HepG2 (cell line): ENCODE measurements around the gene INAFM1. TPM values are rescaled to one million over a fixed set of nuclear protein-coding genes. Genes with fewer than 3 reads are reported as not detected.

ENCODE experiments used
- ATAC-seq: fragments of 200-7000 bp; cut with Tn5 transposase; 3 replicates; pipeline ENCODE4 v1.9.1; 2020; ENCODE audit warnings: mild to moderate bottlenecking, moderate library complexity
- BruUV-seq: library from RNA; stranded (reverse); fragments of 400-500 nt; replicated peaks from 2 replicates; lab custom pipeline; 2021; lab: Mats Ljungman, UMichigan
- CTCF ChIA-PET: fragments of 300-600 bp; formaldehyde crosslinking; extraction: SDS; loops from one replicate; lab custom pipeline; 2021; ENCODE audit warnings: low total read pairs, inconsistent platforms, low intra/inter-chr PET ratio; lab: Yijun Ruan, JAX
- POLR2A ChIA-PET: fragments of 350-600 bp; sonication (Branson Sonifier 250); formaldehyde crosslinking; loops from one replicate; lab custom pipeline; 2020; ENCODE audit warnings: antibody characterized with exemption, inconsistent platforms; lab: Yijun Ruan, JAX
- DNase-seq: peaks from one replicate; pipeline ENCODE4 v3.0.0-alpha.2; 2015; ENCODE audit warnings: low spot score
- FAIRE-seq: peaks from 3 replicates; lab custom pipeline; 2011; peaks lifted over from hg19 to GRCh38; lab: Jason Lieb, UNC
- H2AFZ ChIP-seq: one replicate; pipeline ENCODE4 v1.6.1; 2011; ENCODE audit warnings: low read length, inconsistent platforms
- H3K27ac ChIP-seq: fragments of 300-600 bp; 3 replicates; pipeline ENCODE4 v1.8.0; 2011; ENCODE audit warnings: mixed run types, mild to moderate bottlenecking, mixed read lengths, low read length, inconsistent platforms; ENCODE audit not compliant: insufficient read depth; ENCODE audit errors: extremely low read length
- H3K27me3 ChIP-seq, 2 experiments: fragments of 200-600 bp in 1 of 2; 2 replicates in 1 of 2; 3 replicates in 1 of 2; pipeline versions ENCODE4 v1.6.0 to v1.8.0; 2011; ENCODE audit warnings: low read length in 2 of 2, mild to moderate bottlenecking in 2 of 2, moderate library complexity in 2 of 2, inconsistent platforms in 1 of 2; ENCODE audit not compliant: insufficient read depth in 2 of 2, control insufficient read depth in 1 of 2
- H3K36me3 ChIP-seq, 2 experiments: fragments of 200-600 bp in 1 of 2; replicated peaks in 1 of 2; 2 replicates in 1 of 2; 3 replicates in 1 of 2; pipeline versions ENCODE4 v1.5.1 to v1.8.0; 2011; ENCODE audit warnings: low read length in 2 of 2, inconsistent platforms in 1 of 2; ENCODE audit not compliant: insufficient read depth in 2 of 2, control insufficient read depth in 1 of 2
- H3K4me1 ChIP-seq: 2 replicates; pipeline ENCODE4 v1.5.1; 2012; ENCODE audit warnings: low read length, inconsistent platforms; ENCODE audit not compliant: insufficient read depth
- H3K4me2 ChIP-seq: 2 replicates; pipeline ENCODE4 v1.6.0; 2011; ENCODE audit warnings: low read depth, low read length, inconsistent platforms
- H3K4me3 ChIP-seq, 3 experiments: fragments of 200-600 bp in 1 of 3; sonication (generic), shearing (Covaris generic) in 1 of 3; replicated peaks in 1 of 3; 2 replicates each; pipeline ENCODE4 v1.5.1; 2011 to 2016; ENCODE audit warnings: low read length in 3 of 3, inconsistent platforms in 2 of 3, low read depth in 2 of 3, mild to moderate bottlenecking in 2 of 3, control low read depth in 1 of 3, mixed read lengths in 1 of 3; ENCODE audit not compliant: insufficient read depth in 1 of 3
- H3K79me2 ChIP-seq: one replicate; pipeline ENCODE4 v1.6.1; 2011; ENCODE audit warnings: low read length, inconsistent platforms; ENCODE audit not compliant: insufficient read depth
- H3K9ac ChIP-seq: 2 replicates; pipeline ENCODE4 v1.6.0; 2011; ENCODE audit warnings: mild to moderate bottlenecking, low read depth, low read length, inconsistent platforms; ENCODE audit not compliant: insufficient read depth
- H3K9me3 ChIP-seq: 2 replicates; pipeline ENCODE4 v1.5.1; 2012; ENCODE audit warnings: mild to moderate bottlenecking, low read length
- H4K20me1 ChIP-seq: 2 replicates; pipeline ENCODE4 v1.6.0; 2011; ENCODE audit warnings: inconsistent platforms, mild to moderate bottlenecking, low read length, moderate library complexity; ENCODE audit not compliant: insufficient read depth
- DNMT1 ChIP-seq: sonication (generic); formaldehyde crosslinking; IDR thresholded peaks from 2 replicates; pipeline ENCODE4 v1.5.1; 2020; ENCODE audit warnings: mild to moderate bottlenecking, missing genetic modification reagents
- RBFOX2 ChIP-seq: fragments of 200-400 bp; formaldehyde crosslinking; IDR thresholded peaks from 2 replicates; pipeline ENCODE4 v1.6.1; 2017; ENCODE audit warnings: low read depth, mild to moderate bottlenecking, low read length
- SIN3A ChIP-seq: IDR thresholded peaks from 2 replicates; pipeline ENCODE4 v1.6.1; 2011; ENCODE audit warnings: low read depth, mild to moderate bottlenecking, control low read depth, low read length, borderline replicate concordance
- SOX5 ChIP-seq: IDR thresholded peaks from 2 replicates; pipeline ENCODE4 v1.6.1; 2016; ENCODE audit warnings: borderline replicate concordance
- TCF7 ChIP-seq: sonication (generic); IDR thresholded peaks from 2 replicates; pipeline ENCODE4 v1.6.1; 2016; ENCODE audit warnings: antibody characterized with exemption, low read depth
- ZMYM2 ChIP-seq: sonication (generic); formaldehyde crosslinking; IDR thresholded peaks from 2 replicates; pipeline ENCODE4 v1.8.0; 2022; ENCODE audit warnings: mild to moderate bottlenecking, missing genetic modification reagents
- ZNF441 ChIP-seq: sonication (generic); formaldehyde crosslinking; IDR thresholded peaks from 2 replicates; pipeline ENCODE4 v1.7.0; 2021; ENCODE audit warnings: missing genetic modification reagents, borderline replicate concordance
- ZNF510 ChIP-seq: sonication (generic); formaldehyde crosslinking; IDR thresholded peaks from 2 replicates; pipeline ENCODE4 v1.4.0; 2020; ENCODE audit warnings: low read depth, mild to moderate bottlenecking, missing genetic modification reagents
- WGBS: methylation state at CpG from one replicate; pipeline ENCODE4 v1.1.6; 2017; ENCODE audit warnings: low lambda C conversion rate; 5-methylcytosine and 5-hydroxymethylcytosine counted together
- in situ Hi-C: cut with HindIII; loops from 2 replicates; pipeline ENCODE4 v1.10.0; 2017; ENCODE audit warnings: low pct_unique_long_range_greater_than_20kb; ENCODE audit not compliant: extremely low pct_ligation_motif_present
- intact Hi-C: fragments of 100-400 bp; cut with micrococcal nuclease; formaldehyde crosslinking; loops from one replicate; pipeline ENCODE4 v1.10.0; 2022; ENCODE audit not compliant: unreplicated experiment
- polyA plus RNA-seq, 8 experiments: library from polyadenylated mRNA; depleted of rRNA in 3 of 8; stranded (reverse) in 7 of 8; unstranded in 1 of 8; fragments of >200 nt; fragmentation: Illumina TruSeq in 4 of 8; extraction: Trizol in 4 of 8; gene quantifications; 2 replicates each; pipeline versions ENCODE4 v1.2.1 to v1.2.3, GENCODE V29; 2011 to 2016; ENCODE audit warnings: low read depth in 4 of 8, missing spikeins in 1 of 8, mixed read lengths in 1 of 8; ENCODE audit not compliant: insufficient read depth in 1 of 8
- total RNA-seq, 5 experiments: library from RNA; depleted of rRNA; stranded (reverse); fragments of >200 nt; fragmentation: Illumina TruSeq; extraction: Trizol; gene quantifications; 2 replicates each; pipeline ENCODE4 v1.2.3, GENCODE V29; 2016; ENCODE audit warnings: low read depth in 1 of 5
- TF ChIP-seq, protein P1 (sequence below): IDR thresholded peaks from 2 replicates; pipeline ENCODE4 v1.6.1; 2016; ENCODE audit warnings: low read depth, control low read depth
- TF ChIP-seq, protein P2 (sequence below): sonication (generic); formaldehyde crosslinking; IDR thresholded peaks from 2 replicates; pipeline ENCODE4 v1.4.0; 2020; ENCODE audit warnings: missing genetic modification reagents

The INAFM1 gene
- total and polyA plus RNA-seq, 2 of the 13 experiments (the other 11 are each of a cell fraction or from before 2014, with no cell fraction given) = 0.88 to 1.9 TPM

DNA sequence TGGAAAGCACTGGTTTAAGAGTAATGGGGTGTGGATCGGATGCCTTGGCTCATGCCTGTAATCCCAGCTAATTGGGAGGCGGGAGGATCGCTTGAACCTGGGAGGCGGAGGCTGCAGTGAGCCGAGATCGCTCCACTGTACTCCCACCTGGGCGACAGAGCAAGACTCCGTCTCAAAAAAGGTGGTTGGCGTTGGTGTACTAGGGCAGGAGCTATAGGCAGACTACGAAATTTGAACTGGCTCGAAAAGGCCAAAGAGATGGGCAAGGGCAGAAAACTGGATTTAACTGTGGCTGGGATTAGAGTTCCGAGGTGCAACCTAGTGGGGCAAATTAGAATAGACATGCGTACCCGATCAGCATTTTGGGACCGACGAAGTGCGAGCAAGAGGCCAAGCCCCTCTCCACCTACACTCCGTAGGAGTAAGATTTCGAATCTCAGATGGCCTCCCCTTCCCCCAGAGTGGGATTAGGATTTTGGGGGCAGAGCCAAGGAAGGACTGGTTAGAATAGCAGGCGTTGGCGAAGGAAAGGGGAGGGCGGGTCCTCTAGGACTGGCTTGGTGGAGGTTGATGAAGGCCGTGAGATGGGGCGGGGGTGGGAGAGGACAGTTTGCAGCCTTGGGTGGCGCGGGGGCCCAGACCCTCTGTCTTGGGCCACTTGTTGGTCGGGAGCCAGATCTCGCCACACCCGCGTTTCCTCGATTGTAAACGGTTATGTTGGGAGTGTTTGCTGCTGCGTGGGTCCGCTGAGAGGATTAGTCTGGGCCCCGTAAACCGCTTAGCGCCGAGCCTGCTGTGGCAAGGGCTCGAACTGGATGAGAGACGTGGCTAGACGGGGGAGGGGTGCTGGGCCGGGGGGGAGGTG lies 2.0 kb upstream of the INAFM1 start:
- H4K20me1 ChIP-seq = peaks cover 3% of the 10 kb centered on the region; the same call in 1 of the 2 replicates
- H3K4me3 ChIP-seq = peak overlapping the region; percentile 73 to 85 (median 75); a peak in 5 of 6 replicates
- ATAC-seq = no peak; the same call in 2 of the 3 replicates
- no TSS peak for BruUV-seq
- H3K4me2 ChIP-seq = peak overlapping the region; percentile 96
- intact Hi-C loops (no loop called here), in situ Hi-C loops (no loop called here)
- no peak for DNase-seq
- H3K27me3 ChIP-seq = no peaks in the 10 kb centered on the region
- H3K9ac ChIP-seq = peak overlapping the region; percentile 84
- ChIA-PET CTCF (no interaction called here), POLR2A (interaction anchor here (1.1 kb wide), 1 partner anchor 15 kb away, joined by 4 read pairs; no protein-coding TSS in a partner anchor)
- no peaks in the 10 kb centered on the region for H3K9me3 ChIP-seq
- TF ChIP-seq SOX5 (CRISPR knock-in tag) (no peak), TCF7 (no peak), RBFOX2 (no peak), ZMYM2 (CRISPR knock-in tag) (0 out of 2 replicates have a peak, but pooled peaks have one; percentile 15), DNMT1 (CRISPR knock-in tag) (0 out of 2 replicates have a peak, but pooled peaks have one; percentile 8), ZNF441 (CRISPR knock-in tag) (peak; percentile 70; the same call in 1 of the 2 replicates), ZNF510 (CRISPR knock-in tag) (0 out of 2 replicates have a peak, but pooled peaks have one; percentile 5), SIN3A (no peak)
- TF ChIP-seq, protein P1, sequence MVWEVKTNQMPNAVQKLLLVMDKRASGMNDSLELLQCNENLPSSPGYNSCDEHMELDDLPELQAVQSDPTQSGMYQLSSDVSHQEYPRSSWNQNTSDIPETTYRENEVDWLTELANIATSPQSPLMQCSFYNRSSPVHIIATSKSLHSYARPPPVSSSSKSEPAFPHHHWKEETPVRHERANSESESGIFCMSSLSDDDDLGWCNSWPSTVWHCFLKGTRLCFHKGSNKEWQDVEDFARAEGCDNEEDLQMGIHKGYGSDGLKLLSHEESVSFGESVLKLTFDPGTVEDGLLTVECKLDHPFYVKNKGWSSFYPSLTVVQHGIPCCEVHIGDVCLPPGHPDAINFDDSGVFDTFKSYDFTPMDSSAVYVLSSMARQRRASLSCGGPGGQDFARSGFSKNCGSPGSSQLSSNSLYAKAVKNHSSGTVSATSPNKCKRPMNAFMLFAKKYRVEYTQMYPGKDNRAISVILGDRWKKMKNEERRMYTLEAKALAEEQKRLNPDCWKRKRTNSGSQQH (CRISPR knock-in tag) = no peak
- TF ChIP-seq, protein P2, sequence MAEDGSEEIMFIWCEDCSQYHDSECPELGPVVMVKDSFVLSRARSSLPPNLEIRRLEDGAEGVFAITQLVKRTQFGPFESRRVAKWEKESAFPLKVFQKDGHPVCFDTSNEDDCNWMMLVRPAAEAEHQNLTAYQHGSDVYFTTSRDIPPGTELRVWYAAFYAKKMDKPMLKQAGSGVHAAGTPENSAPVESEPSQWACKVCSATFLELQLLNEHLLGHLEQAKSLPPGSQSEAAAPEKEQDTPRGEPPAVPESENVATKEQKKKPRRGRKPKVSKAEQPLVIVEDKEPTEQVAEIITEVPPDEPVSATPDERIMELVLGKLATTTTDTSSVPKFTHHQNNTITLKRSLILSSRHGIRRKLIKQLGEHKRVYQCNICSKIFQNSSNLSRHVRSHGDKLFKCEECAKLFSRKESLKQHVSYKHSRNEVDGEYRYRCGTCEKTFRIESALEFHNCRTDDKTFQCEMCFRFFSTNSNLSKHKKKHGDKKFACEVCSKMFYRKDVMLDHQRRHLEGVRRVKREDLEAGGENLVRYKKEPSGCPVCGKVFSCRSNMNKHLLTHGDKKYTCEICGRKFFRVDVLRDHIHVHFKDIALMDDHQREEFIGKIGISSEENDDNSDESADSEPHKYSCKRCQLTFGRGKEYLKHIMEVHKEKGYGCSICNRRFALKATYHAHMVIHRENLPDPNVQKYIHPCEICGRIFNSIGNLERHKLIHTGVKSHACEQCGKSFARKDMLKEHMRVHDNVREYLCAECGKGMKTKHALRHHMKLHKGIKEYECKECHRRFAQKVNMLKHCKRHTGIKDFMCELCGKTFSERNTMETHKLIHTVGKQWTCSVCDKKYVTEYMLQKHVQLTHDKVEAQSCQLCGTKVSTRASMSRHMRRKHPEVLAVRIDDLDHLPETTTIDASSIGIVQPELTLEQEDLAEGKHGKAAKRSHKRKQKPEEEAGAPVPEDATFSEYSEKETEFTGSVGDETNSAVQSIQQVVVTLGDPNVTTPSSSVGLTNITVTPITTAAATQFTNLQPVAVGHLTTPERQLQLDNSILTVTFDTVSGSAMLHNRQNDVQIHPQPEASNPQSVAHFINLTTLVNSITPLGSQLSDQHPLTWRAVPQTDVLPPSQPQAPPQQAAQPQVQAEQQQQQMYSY = no peak
- no peak for FAIRE-seq
- peak overlapping the region; percentile 98 for H3K27ac ChIP-seq
- peaks cover 24% of the 10 kb centered on the region for H3K4me1 ChIP-seq
- H3K36me3 ChIP-seq = peaks cover 5 to 18% of the 10 kb centered on the region in 2 experiments; a peak in 4 of 5 replicates
- H3K79me2 ChIP-seq = no peaks in the 10 kb centered on the region
- no peak overlapping the region for H2AFZ ChIP-seq
- 87% methylated on average over 24 of the region's 42 CpGs for WGBS
